Activated CD4-positive, alpha-beta memory T cell treated with anti-CD3 and anti-CD28 coated beads for 36 hours (primary cell): ENCODE data around the gene NME1. TPM values are rescaled to one million over a fixed set of nuclear protein-coding genes. Genes with fewer than 3 reads are reported as not detected.

Source experiments
- CTCF ChIA-PET: fragments of 350-600 bp; sonication (Branson Sonifier 250); formaldehyde crosslinking; loops from one replicate; lab custom pipeline; 2021; ENCODE audit warnings: antibody characterized with exemption, inconsistent platforms; lab: Charles Lee
- POLR2A ChIA-PET: fragments of 350-600 bp; sonication (Branson Sonifier 250); formaldehyde crosslinking; loops from one replicate; lab custom pipeline; 2021; ENCODE audit warnings: antibody characterized with exemption; lab: Charles Lee
- DNase-seq: peaks from one replicate; pipeline ENCODE4 v3.0.0-alpha.2; 2020
- H3K27ac Mint-ChIP-seq: one replicate; pipeline ENCODE4 v1.8.0; 2021; ENCODE audit warnings: mixed read lengths
- H3K27me3 Mint-ChIP-seq: one replicate; pipeline ENCODE4 v1.8.0; 2021; ENCODE audit warnings: mixed read lengths
- H3K36me3 Mint-ChIP-seq: one replicate; pipeline ENCODE4 v1.8.0; 2021; ENCODE audit warnings: mixed read lengths
- H3K4me1 Mint-ChIP-seq: one replicate; pipeline ENCODE4 v1.8.0; 2021; ENCODE audit warnings: low read depth, mixed read lengths
- H3K4me3 Mint-ChIP-seq: one replicate; pipeline ENCODE4 v1.8.0; 2021; ENCODE audit warnings: mild to moderate bottlenecking, mixed read lengths
- H3K9me3 Mint-ChIP-seq: one replicate; pipeline ENCODE4 v1.8.0; 2021; ENCODE audit warnings: mixed read lengths
- intact Hi-C: fragments of 100-400 bp; cut with micrococcal nuclease; formaldehyde crosslinking; loops from one replicate; pipeline ENCODE4 v1.15.1; 2023
- total RNA-seq, 2 experiments: library from RNA; stranded (reverse); gene quantifications; one replicate each; pipeline ENCODE4 v1.2.3, GENCODE V29; 2021

The NME1 gene
- total RNA-seq, 2 experiments from 2014 or later: 235 to 238 TPM

DNA sequence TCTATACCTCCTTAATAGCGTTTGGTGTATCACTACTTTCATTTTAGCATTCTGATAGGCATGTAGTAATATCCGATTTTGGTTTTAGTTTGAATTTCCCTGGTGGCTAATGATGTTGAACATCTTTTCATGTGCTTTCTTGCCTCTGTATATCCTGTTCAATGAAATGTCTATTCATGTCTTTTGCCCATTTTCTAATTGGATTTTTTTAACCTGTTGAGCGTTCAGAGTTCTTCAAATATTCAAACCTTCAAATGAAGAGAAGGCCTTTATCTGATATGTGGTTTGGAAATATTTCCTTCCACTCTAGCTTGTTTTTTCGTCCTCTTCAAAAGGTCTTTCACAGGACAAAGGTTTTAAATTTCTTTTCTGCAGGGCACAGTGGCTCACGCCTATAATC lies 2.4 kb upstream of the NME1 start:
- Mint-ChIP-seq H3K4me3 (no peak overlapping the region), H3K36me3 (peaks cover 6% of the 10 kb centered on the region), H3K27ac (no peak overlapping the region), H3K9me3 (no peaks in the 10 kb centered on the region), H3K27me3 (no peaks in the 10 kb centered on the region), H3K4me1 (peaks cover 30% of the 10 kb centered on the region)
- CTCF ChIA-PET: interaction anchor here (4.3 kb wide), 1 partner anchor 149 kb away, joined by 124 read pairs; no protein-coding TSS in a partner anchor
- POLR2A ChIA-PET: no interaction called here
- intact Hi-C loops: loop anchor here (5.0 kb wide), 1 partner anchor 299 kb away; no protein-coding TSS in a partner anchor
- no peak for DNase-seq

DNA sequence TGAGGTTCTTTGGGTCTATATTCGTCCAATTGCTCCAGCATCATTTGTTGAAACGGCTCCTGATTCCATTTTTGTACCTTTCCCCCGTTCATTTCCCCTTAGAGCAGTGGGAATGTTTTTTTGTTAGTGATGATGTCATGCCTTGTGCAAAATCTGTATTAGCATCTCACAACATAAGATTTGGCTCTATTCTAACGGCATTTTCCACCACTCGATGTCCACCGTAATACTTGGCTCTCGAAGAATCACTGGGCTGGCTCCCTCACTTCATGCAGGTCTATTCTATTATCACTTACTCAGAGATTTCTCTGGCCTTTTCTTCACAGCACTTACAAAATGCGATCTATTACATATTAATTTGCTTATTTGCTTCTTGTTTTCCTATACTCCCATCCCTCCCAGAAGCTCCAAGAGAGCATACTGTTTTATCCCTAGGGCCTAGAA lies 571 bp upstream of the NME1 start:
- no peak for DNase-seq
- no peak overlapping the region for H3K27ac Mint-ChIP-seq
- H3K4me3 Mint-ChIP-seq: no peak overlapping the region
- H3K36me3 Mint-ChIP-seq: peaks cover 17% of the 10 kb centered on the region
- no peaks in the 10 kb centered on the region for H3K27me3 Mint-ChIP-seq
- no peaks in the 10 kb centered on the region for H3K9me3 Mint-ChIP-seq
- H3K4me1 Mint-ChIP-seq: peaks cover 23% of the 10 kb centered on the region
- ChIA-PET CTCF (interaction anchor here (0.7 to 4.3 kb wide), 23 partner anchors 11 to 300 kb away, joined by 3 to 124 read pairs (median 5); partner anchors contain the start of genes NME2, SPAG9 and TOB1), POLR2A (interaction anchor here (0.9 to 1.5 kb wide), 12 partner anchors 10 to 288 kb away, joined by 3 to 16 read pairs (median 4); partner anchors contain the start of genes NME2, SPAG9 and TOB1)
- intact Hi-C loops: loop anchor here (1.0 to 5.0 kb wide), 7 partner anchors 14 to 300 kb away; partner anchors contain the start of gene NME2

GRCh38 chr17:51154176-51154575 lies 817 bp downstream of the NME1 start:
- no peaks in the 10 kb centered on the region for H3K27me3 Mint-ChIP-seq
- ChIA-PET CTCF (interaction anchor here (1.2 to 4.3 kb wide), 6 partner anchors 10 to 152 kb away, joined by 4 to 124 read pairs (median 22); partner anchors contain the start of genes NME2 and SPAG9), POLR2A (interaction anchor here (1.0 to 1.3 kb wide), 3 partner anchors 11 to 107 kb away, joined by 3 to 16 read pairs (median 4); partner anchors contain the start of gene NME2)
- peaks cover 21% of the 10 kb centered on the region for H3K36me3 Mint-ChIP-seq
- intact Hi-C loops: loop anchor here (5.0 kb wide), 1 partner anchor 302 kb away; no protein-coding TSS in a partner anchor
- no peak overlapping the region for H3K27ac Mint-ChIP-seq
- H3K9me3 Mint-ChIP-seq: no peaks in the 10 kb centered on the region
- H3K4me1 Mint-ChIP-seq: peaks cover 19% of the 10 kb centered on the region
- H3K4me3 Mint-ChIP-seq: no peak overlapping the region
- DNase-seq: no peak

DNA sequence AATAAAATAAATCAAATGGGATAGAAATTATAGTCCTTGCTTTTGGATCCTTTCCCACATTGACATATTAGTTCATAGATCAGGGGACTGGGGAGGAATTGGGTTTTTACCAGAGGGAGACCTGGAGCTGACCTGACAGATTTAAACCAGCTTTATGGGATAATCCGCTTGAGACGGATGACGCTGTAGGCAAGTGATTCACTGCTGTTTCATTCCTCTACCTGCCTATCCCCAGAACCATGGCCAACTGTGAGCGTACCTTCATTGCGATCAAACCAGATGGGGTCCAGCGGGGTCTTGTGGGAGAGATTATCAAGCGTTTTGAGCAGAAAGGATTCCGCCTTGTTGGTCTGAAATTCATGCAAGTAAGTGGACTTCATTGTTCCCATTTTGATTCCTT lies 2.1 kb downstream of the NME1 start:
- no peaks in the 10 kb centered on the region for H3K27me3 Mint-ChIP-seq
- H3K9me3 Mint-ChIP-seq: no peaks in the 10 kb centered on the region
- peaks cover 19% of the 10 kb centered on the region for H3K4me1 Mint-ChIP-seq
- H3K36me3 Mint-ChIP-seq: peaks cover 28% of the 10 kb centered on the region
- intact Hi-C loops: no loop called here
- POLR2A ChIA-PET: interaction anchor here (1.0 kb wide), 1 partner anchor 10 kb away, joined by 3 read pairs; no protein-coding TSS in a partner anchor
- H3K4me3 Mint-ChIP-seq: peak overlapping the region; percentile 32
- no peak for DNase-seq
- H3K27ac Mint-ChIP-seq: no peak overlapping the region
- CTCF ChIA-PET: interaction anchor here (0.5 to 4.2 kb wide), 2 partner anchors 8 to 134 kb away, joined by 3 to 41 read pairs; partner anchors contain the start of gene NME2

DNA sequence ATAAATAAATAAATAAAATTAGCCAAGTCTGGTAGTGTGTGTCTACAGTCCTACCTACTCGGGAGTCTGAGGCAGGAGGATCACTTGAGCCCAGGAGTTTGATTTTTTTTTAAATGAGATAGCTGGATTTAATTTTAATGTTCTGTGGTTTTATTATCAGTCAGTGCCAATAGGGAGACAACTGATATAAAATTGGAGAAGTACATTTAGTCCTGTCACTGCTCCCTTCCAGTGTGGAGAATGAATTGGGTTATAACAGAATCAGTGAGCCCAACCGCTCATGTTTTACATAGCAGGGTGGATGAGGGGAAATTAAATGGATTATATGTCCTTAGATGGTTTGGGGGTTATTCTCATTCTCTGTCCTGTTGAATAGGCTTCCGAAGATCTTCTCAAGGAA lies 6.2 kb downstream of the NME1 start:
- Mint-ChIP-seq H3K36me3 (peaks cover 46% of the 10 kb centered on the region), H3K4me3 (no peak overlapping the region), H3K4me1 (peaks cover 19% of the 10 kb centered on the region), H3K9me3 (no peaks in the 10 kb centered on the region), H3K27ac (no peak overlapping the region), H3K27me3 (no peaks in the 10 kb centered on the region)
- ChIA-PET CTCF (no interaction called here), POLR2A (interaction anchor here (0.7 kb wide), 1 partner anchor 208 kb away, joined by 3 read pairs; no protein-coding TSS in a partner anchor)
- DNase-seq: no peak
- intact Hi-C loops: no loop called here

GRCh38 chr17:51161541-51161940 lies 8.2 kb downstream of the NME1 start:
- ChIA-PET POLR2A (interaction anchor here (1.4 kb wide), 1 partner anchor 99 kb away, joined by 4 read pairs; the partner anchor contains the start of gene UTP18), CTCF (interaction anchor here (5.7 kb wide), 1 partner anchor 7 kb away, joined by 41 read pairs; the partner anchor contains the start of gene NME1)
- Mint-ChIP-seq H3K9me3 (no peaks in the 10 kb centered on the region), H3K27ac (no peak overlapping the region), H3K4me1 (peaks cover 19% of the 10 kb centered on the region), H3K4me3 (no peak overlapping the region), H3K36me3 (peaks cover 37% of the 10 kb centered on the region), H3K27me3 (no peaks in the 10 kb centered on the region)
- intact Hi-C loops: no loop called here
- no peak for DNase-seq

DNA sequence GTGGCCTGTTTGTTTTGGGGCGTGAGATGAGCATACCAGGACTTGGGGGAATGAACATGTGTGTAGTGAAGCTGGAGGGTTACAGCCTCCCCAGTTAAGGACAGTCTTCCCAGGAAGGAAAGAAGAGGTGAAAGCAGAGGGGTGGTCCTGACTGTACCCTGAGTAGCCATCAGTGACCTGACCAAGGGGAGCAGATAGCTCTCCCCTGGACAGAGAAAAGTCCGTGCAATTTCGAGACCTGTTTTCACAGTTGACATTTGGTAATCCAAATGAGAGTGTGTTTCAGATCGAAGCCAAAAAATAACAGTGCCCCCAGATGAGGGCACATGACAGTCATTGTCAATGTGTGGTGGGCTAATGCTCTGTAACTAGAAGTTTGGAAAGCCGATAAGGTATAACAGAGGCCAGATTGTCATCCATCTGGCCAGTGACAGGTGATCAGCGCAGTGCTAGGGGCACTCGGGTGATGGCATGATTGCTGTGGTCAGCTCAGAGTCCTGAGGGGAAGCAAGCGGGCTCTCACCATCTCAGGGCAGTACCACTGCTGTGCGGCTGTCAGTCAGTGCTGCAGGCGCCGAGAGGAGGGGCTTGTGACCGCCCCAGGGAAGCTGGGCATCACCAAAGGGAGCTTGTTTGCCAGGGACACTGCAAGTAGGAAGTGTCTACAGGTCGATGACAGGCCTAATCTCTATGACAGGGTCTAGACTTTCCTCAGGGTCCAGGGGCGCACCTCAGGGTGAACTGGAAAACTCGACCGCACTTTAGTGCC lies 11.7 kb downstream of the NME1 start:
- DNase-seq: no peak
- H3K9me3 Mint-ChIP-seq: no peaks in the 10 kb centered on the region
- ChIA-PET POLR2A (interaction anchor here (0.6 to 2.1 kb wide), 5 partner anchors 10 to 299 kb away, joined by 3 to 16 read pairs (median 3); partner anchors contain the start of genes NME1 and TOB1), CTCF (interaction anchor here (1.0 to 5.7 kb wide), 5 partner anchors 11 to 165 kb away, joined by 3 to 41 read pairs (median 4); partner anchors contain the start of genes NME1 and SPAG9)
- H3K4me1 Mint-ChIP-seq: peaks cover 29% of the 10 kb centered on the region
- peak overlapping the region; percentile 82 for H3K4me3 Mint-ChIP-seq
- intact Hi-C loops: loop anchor here (5.0 kb wide), 1 partner anchor 163 kb away; no protein-coding TSS in a partner anchor
- peak overlapping the region; percentile 89 for H3K27ac Mint-ChIP-seq
- peaks cover 41% of the 10 kb centered on the region for H3K36me3 Mint-ChIP-seq
- H3K27me3 Mint-ChIP-seq: no peaks in the 10 kb centered on the region

DNA sequence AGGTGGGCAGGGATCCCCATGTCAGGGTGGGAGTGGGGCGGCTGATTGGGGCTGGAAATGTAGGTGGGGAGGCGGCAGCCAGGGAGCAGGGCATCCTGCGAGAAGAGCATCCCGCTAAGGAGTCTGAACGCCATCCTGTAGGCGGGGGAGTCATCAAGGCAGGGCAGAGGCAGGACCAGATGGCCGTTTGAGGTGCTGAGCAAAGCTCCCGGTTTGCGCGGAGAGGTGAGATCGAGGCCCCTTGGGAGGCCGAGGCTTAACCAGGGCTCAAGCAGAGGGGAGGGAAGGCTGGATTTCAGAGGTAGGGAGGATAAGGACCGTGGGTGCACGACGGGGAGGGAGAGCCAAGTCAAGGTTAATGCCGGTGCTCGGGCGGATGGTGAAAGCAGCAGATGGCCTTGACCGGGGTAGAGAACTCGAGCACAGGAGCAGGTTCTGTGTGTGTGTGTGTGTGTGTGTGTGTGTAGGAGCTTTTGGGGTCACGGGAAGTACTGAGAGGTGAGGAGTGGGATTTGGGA lies 12.4 kb downstream of the NME1 start:
- Mint-ChIP-seq H3K9me3 (no peaks in the 10 kb centered on the region), H3K36me3 (peaks cover 38% of the 10 kb centered on the region), H3K4me1 (peaks cover 29% of the 10 kb centered on the region), H3K27me3 (no peaks in the 10 kb centered on the region), H3K27ac (peak overlapping the region; percentile 89), H3K4me3 (peak overlapping the region; percentile 82)
- ChIA-PET POLR2A (interaction anchor here (0.6 to 2.1 kb wide), 5 partner anchors 11 to 300 kb away, joined by 3 to 16 read pairs (median 3); partner anchors contain the start of genes NME1 and TOB1), CTCF (interaction anchor here (0.7 to 5.7 kb wide), 7 partner anchors 11 to 183 kb away, joined by 3 to 41 read pairs (median 4); partner anchors contain the start of genes NME1 and SPAG9)
- no peak for DNase-seq
- intact Hi-C loops: loop anchor here (1.0 to 5.0 kb wide), 4 partner anchors 12 to 163 kb away; partner anchors contain the start of genes MBTD1, NME1 and UTP18

- H3K27me3 Mint-ChIP-seq: no peaks in the 10 kb centered on the region
- peaks cover 38% of the 10 kb centered on the region for H3K36me3 Mint-ChIP-seq
- DNase-seq: peak; percentile 77
- peak within 1 kb of the TSS; percentile 82 for H3K4me3 Mint-ChIP-seq
- H3K27ac Mint-ChIP-seq: peak within 1 kb of the TSS; percentile 89
- intact Hi-C loops: loop anchor here (1.0 to 5.0 kb wide), 4 partner anchors 13 to 164 kb away; partner anchors contain the start of genes MBTD1, NME1 and UTP18
- H3K4me1 Mint-ChIP-seq: peaks cover 29% of the 10 kb centered on the region
- CTCF ChIA-PET: interaction anchor here (0.7 to 5.7 kb wide), 7 partner anchors 12 to 184 kb away, joined by 3 to 41 read pairs (median 4); partner anchors contain the start of genes NME1 and SPAG9
- no peaks in the 10 kb centered on the region for H3K9me3 Mint-ChIP-seq
- POLR2A ChIA-PET: interaction anchor here (0.6 to 2.1 kb wide), 4 partner anchors 12 to 300 kb away, joined by 3 to 16 read pairs (median 4); partner anchors contain the start of genes NME1 and TOB1
These were observed 13.0 kb downstream of the NME1 start, which contains the start of gene NME2 for GRCh38 chr17:51166198-51166986. TSS of gene NME2 (plus strand) at chr17:51166411. CDS start at chr17:51166831, 420 bp downstream.
